AG04449 (cell line): Measurements from ENCODE around the gene SNX27.

ENCODE experiments used
- CTCF ChIA-PET: fragments of 350-600 bp; formaldehyde crosslinking; extraction: SDS; loops from one replicate; lab custom pipeline; 2021; ENCODE audit warnings: antibody characterized with exemption; lab: Yijun Ruan, JAX
- POLR2A ChIA-PET: fragments of 400-600, 350-600 bp; formaldehyde crosslinking; extraction: SDS; loops from one replicate; lab custom pipeline; 2020; ENCODE audit warnings: antibody characterized with exemption, inconsistent platforms; lab: Yijun Ruan, JAX
- DNase-seq: peaks from one replicate; pipeline ENCODE4 v3.0.0-alpha.2; 2010; ENCODE audit warnings: low read depth, low spot score
- H3K4me3 ChIP-seq: 2 replicates; pipeline ENCODE4 v1.5.1; 2011; ENCODE audit warnings: low read depth, mild to moderate bottlenecking, control low read depth, low read length
- CTCF ChIP-seq: IDR thresholded peaks from one replicate; pipeline ENCODE4 v1.5.1; 2011; ENCODE audit warnings: mild to moderate bottlenecking, moderate library complexity, low read length, control low read depth, inconsistent platforms; ENCODE audit not compliant: insufficient read depth; ENCODE audit errors: missing control alignments

SNX27 gene

DNA sequence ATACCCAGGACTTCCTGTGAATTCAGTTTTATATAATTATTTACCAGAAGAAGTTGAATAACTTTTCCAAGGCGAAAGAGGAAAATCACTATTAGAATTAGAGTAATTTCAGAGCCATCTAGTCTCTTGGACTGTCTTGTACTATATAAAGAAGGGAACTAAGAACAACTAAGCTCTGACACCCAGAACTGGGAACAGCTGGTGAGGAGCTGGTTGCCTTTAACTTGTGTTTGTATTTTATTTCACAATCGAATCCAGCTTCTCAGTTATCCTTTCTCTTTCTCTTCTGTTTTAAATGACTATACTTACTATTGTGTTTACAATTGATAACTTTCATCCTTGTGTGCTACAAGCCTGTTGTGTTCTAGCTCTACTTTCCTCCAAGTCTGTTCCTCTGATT is 8.4 kb downstream of the SNX27 start:
- no peak overlapping the region for H3K4me3 ChIP-seq
- TF ChIP-seq CTCF = no peak
- CTCF ChIA-PET = interaction anchor here (0.7 to 3.1 kb wide), 6 partner anchors 8 to 85 kb away, joined by 3 to 21 read pairs (median 3); no protein-coding TSS in a partner anchor
- no peak for DNase-seq
- POLR2A ChIA-PET = no interaction called here

DNA sequence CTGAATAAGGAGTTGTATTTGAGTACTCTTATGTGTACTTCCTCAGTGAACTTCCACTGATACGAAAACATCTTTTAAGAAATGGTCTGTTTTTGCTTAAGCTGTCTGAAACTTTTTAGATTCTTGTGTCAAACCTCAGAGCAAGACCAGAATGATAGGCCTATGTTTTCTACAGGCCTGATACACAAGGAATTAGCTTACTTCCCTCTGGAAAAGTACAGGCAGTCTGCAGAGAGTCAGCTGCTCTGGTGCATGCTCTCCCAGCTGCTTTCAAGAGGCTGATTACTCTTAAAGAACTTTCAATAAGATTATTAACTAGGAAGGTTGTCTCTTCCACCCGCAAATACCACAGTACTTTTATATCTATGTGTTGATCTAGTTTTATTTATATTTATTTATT is 9.5 kb downstream of the SNX27 start:
- H3K4me3 ChIP-seq = no peak overlapping the region
- DNase-seq = no peak
- ChIA-PET POLR2A (no interaction called here), CTCF (interaction anchor here (0.9 to 3.1 kb wide), 3 partner anchors 17 to 27 kb away, joined by 3 to 21 read pairs (median 3); no protein-coding TSS in a partner anchor)
- no peak for TF ChIP-seq CTCF

GRCh38 chr1:151624783-151625182 is 12.9 kb downstream of the SNX27 start:
- no peak for DNase-seq
- no peak for TF ChIP-seq CTCF
- CTCF ChIA-PET = interaction anchor here (1.2 kb wide), 1 partner anchor 10 kb away, joined by 4 read pairs; no protein-coding TSS in a partner anchor
- POLR2A ChIA-PET = no interaction called here
- no peak overlapping the region for H3K4me3 ChIP-seq

DNA sequence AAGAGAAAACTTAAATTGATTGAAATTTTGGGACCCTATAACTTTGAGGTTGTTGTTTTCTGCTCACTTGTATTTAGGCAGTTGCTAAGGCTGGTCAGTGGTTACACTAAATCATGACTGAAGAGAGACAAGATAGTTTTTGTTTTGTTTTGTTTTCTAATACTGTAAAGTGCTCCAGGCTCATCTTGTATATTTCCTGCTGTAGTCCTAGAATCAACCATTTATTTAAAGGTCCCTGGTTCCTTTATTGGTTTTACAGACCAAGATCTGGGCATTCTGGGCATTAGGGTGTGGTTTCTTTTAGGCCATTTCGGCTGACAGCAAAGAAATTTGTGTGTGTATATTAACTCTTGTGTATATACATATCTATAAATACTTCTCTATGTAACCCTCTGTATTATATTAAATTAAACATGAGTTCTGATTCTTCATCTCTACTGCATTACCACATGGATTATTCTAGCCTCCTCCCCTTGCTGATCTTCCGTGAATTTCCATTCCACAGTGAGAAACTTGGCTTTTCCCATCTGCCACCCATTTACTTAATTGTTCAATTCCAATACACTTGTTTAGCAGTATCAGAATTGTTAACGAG is 15.0 kb downstream of the SNX27 start:
- H3K4me3 ChIP-seq = no peak overlapping the region
- DNase-seq = no peak
- ChIA-PET POLR2A (no interaction called here), CTCF (no interaction called here)
- no peak for TF ChIP-seq CTCF

DNA sequence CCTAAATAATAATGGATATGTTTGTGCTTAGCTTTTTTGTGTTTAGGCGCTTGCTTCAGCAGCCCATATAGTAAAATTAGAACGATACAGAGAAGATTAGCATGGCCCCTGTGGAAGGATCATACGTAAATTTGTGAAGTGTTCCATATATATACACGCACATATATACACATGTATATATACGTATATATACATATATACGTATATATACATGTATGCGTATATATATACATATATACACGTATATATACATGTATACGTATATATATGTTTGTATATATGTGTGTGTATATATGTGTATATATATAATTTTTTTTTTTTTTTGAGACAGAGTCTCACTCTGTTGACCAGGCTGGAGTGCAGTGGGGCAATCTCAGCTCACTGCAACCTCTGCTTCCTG is 17.4 kb downstream of the SNX27 start:
- DNase-seq = no peak
- ChIA-PET CTCF (interaction anchor here (1.2 kb wide), 1 partner anchor 9 kb away, joined by 5 read pairs; no protein-coding TSS in a partner anchor), POLR2A (no interaction called here)
- no peak overlapping the region for H3K4me3 ChIP-seq
- TF ChIP-seq CTCF = no peak

DNA sequence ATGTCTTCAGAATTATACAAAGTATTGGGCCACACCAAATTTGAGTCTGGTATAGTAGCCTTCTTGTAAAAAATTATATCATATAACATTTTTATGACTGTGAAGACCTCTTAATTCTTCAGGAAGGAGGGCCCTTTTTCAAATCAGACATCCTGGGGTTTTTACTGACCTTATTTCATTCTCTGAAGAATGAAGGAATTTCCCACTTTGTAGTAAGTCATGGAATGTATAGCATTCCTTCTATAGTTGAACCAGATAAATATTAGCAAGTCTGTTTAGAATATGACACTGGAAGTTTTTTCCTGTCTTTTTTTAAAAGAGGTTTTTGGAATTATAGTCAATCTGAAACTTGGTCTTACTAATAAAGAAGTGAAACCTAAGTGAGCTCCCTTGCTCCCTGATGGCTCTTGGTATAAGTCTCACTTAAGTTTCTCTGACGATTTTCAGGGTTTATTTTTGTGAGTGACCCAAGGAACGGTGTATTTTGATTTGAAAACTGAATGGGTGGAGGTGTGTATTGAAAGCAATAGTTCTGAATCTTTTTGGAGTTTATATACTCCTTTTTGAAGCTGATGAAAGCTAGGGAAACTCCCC is 23.7 kb downstream of the SNX27 start:
- no peak overlapping the region for H3K4me3 ChIP-seq
- TF ChIP-seq CTCF = no peak
- CTCF ChIA-PET = interaction anchor here (1.3 to 2.1 kb wide), 3 partner anchors 10 to 58 kb away, joined by 4 to 7 read pairs (median 4); no protein-coding TSS in a partner anchor
- DNase-seq = no peak
- POLR2A ChIA-PET = no interaction called here
